ENCODE measurements around the gene C1S. TPM values are rescaled to one million over a fixed set of nuclear protein-coding genes. Genes with fewer than 3 reads are reported as not detected.

Gene C1S
- total RNA-seq, 1 donor: 516 TPM

- DNase-seq (ENCODE audit: low read depth): peak; percentile 89
- peak; percentile 81 for TF ChIP-seq CTCF (IDR thresholded peaks at IDR 0.05; ENCODE audit: insufficient read depth, low read length)
- peak within 1 kb of the TSS; percentile 87 for H3K4me3 ChIP-seq (ENCODE audit: low read depth, low read length)
Measured at GRCh38 chr12:7018350-7019042, 42.0 kb upstream of the C1S start, which contains the start of gene LPCAT3. Gene LPCAT3, minus strand, starts transcription at chr12:7018476. Its CDS starts 52 bp downstream, at chr12:7018424.

GRCh38 chr12:7019043-7019569 is 41.4 kb upstream of the C1S start:
- DNase-seq (ENCODE audit: low read depth): peak; percentile 12

GRCh38 chr12:7021956-7022355 is 38.6 kb upstream of the C1S start:
- peak; percentile 16 for DNase-seq (ENCODE audit: low read depth)
- H3K4me3 ChIP-seq (ENCODE audit: low read depth, low read length): no peak overlapping the region
- TF ChIP-seq CTCF (IDR thresholded peaks at IDR 0.05; ENCODE audit: insufficient read depth, low read length): no peak

More at GRCh38 chr12:7019043-7019569, 41.4 kb upstream of the C1S start:
- no peak for TF ChIP-seq CTCF (IDR thresholded peaks at IDR 0.05; ENCODE audit: insufficient read depth, low read length)
- H3K4me3 ChIP-seq (ENCODE audit: low read depth, low read length): peak overlapping the region; percentile 87

- TF ChIP-seq CTCF (IDR thresholded peaks at IDR 0.05; ENCODE audit: insufficient read depth, low read length): no peak
- H3K4me3 ChIP-seq (ENCODE audit: low read depth, low read length): no peak overlapping the region
- DNase-seq (ENCODE audit: low read depth): no peak
Measured at GRCh38 chr12:7023114-7023513, 37.4 kb upstream of the C1S start.

GRCh38 chr12:7026854-7027253 is 33.7 kb upstream of the C1S start:
- TF ChIP-seq CTCF (IDR thresholded peaks at IDR 0.05; ENCODE audit: insufficient read depth, low read length): no peak
- H3K4me3 ChIP-seq (ENCODE audit: low read depth, low read length): no peak overlapping the region
- DNase-seq (ENCODE audit: low read depth): no peak

GRCh38 chr12:7031306-7031705 is 29.2 kb upstream of the C1S start:
- no peak for DNase-seq (ENCODE audit: low read depth)
- H3K4me3 ChIP-seq (ENCODE audit: low read depth, low read length): no peak overlapping the region
- no peak for TF ChIP-seq CTCF (IDR thresholded peaks at IDR 0.05; ENCODE audit: insufficient read depth, low read length)

Data from fibroblast of the aortic adventitia (primary cell).